ENCODE measurements around the gene BCKDHA. TPM values are rescaled to one million over a fixed set of nuclear protein-coding genes. Genes with fewer than 3 reads are reported as not detected.

Gene BCKDHA
- total and polyA plus RNA-seq, 9 of the 15 experiments (the other 6 are each of a cell fraction or from before 2014, with no cell fraction given) = 4.5 to 52.5 (median 14.1) TPM

- TF ChIP-seq MGA (IDR thresholded peaks at IDR 0.05) (peak; percentile 16; the same call in 1 of the 2 replicates), ELK3 (CRISPR knock-in tag; IDR thresholded peaks at IDR 0.05) (no peak), FOXK2 (conservative IDR thresholded peaks at IDR 0.05 in 1 of 2, IDR thresholded peaks at IDR 0.05 in 1 of 2; ENCODE audit: low read depth in 2 of 2) (peak in 1 of 2 experiments; percentile 50; a peak in 2 of 4 replicates), USF1 (CRISPR knock-in tag; IDR thresholded peaks at IDR 0.05) (peak; percentile 23; the same call in 1 of the 2 replicates), CREM (IDR thresholded peaks at IDR 0.05; ENCODE audit: low read depth) (peak; percentile 34; the same call in 1 of the 2 replicates), NR2C1 (IDR thresholded peaks at IDR 0.05) (peak; percentile 80), NR2C1 (tag; IDR thresholded peaks at IDR 0.05) (peak; percentile 69), JUND (IDR thresholded peaks at IDR 0.05; ENCODE audit: borderline replicate concordance, low read depth, low read length) (no peak), JUND (tag; IDR thresholded peaks at IDR 0.05; ENCODE audit: borderline replicate concordance, low read depth, low read length) (no peak), ESRRA (IDR thresholded peaks at IDR 0.05; ENCODE audit: borderline replicate concordance, low read depth) (peak; percentile 71; the same call in 1 of the 2 replicates), ZNF766 (CRISPR knock-in tag; conservative IDR thresholded peaks at IDR 0.05) (0 out of 2 replicates have a peak, but pooled peaks have one; percentile 22), NKRF (IDR thresholded peaks at IDR 0.05; ENCODE audit: borderline replicate concordance) (peak; percentile 56; the same call in 1 of the 2 replicates)
Observed at GRCh38 chr19:41395355-41395754, 2.3 kb upstream of the BCKDHA start (continued).

All from K562 (cell line).